Common myeloid progenitor, CD34-positive (primary cell): ENCODE measurements around the gene C5orf15.
A peak's percentile ranks its signal among the peaks of the same experiment; 100 is the strongest.

ENCODE experiments used
- CTCF ChIA-PET: fragments of 350-600 bp; sonication (Branson Sonifier 250); formaldehyde crosslinking; loops from one replicate; lab custom pipeline; 2021; ENCODE audit warnings: antibody characterized with exemption; lab: Charles Lee
- POLR2A ChIA-PET: fragments of 350-600 bp; sonication (Branson Sonifier 250); formaldehyde crosslinking; loops from one replicate; lab custom pipeline; 2021; ENCODE audit warnings: antibody characterized with exemption; lab: Charles Lee
- DNase-seq, 3 donors: peaks; one replicate each; pipeline versions ENCODE4 v3.0.0 to v3.0.0-alpha.2; 2013
- H3K27ac ChIP-seq, 2 experiments: 1 replicate in 1 of 2; 2 replicates in 1 of 2; pipeline ENCODE4 v1.7.0; 2013; ENCODE audit warnings: inconsistent platforms in 2 of 2, low read length in 2 of 2, mild to moderate bottlenecking in 2 of 2, low read depth in 1 of 2, moderate library complexity in 1 of 2; ENCODE audit not compliant: severe bottlenecking in 2 of 2, insufficient read depth in 1 of 2, poor library complexity in 1 of 2
- H3K27me3 ChIP-seq, 5 experiments: replicated peaks in 2 of 5; 1 replicate in 3 of 5; 2 replicates in 2 of 5; pipeline versions ENCODE4 v1.6.1 to v1.7.0; 2013; ENCODE audit warnings: low read length in 4 of 5, mild to moderate bottlenecking in 2 of 5, moderate library complexity in 2 of 5, inconsistent platforms in 1 of 5; ENCODE audit not compliant: insufficient read depth in 5 of 5, control insufficient read depth in 4 of 5
- H3K36me3 ChIP-seq, 4 experiments: 1 replicate in 2 of 4; 2 replicates in 2 of 4; pipeline versions ENCODE4 v1.6.1 to v1.7.0; 2013; ENCODE audit warnings: low read length in 3 of 4, control low read depth in 1 of 4, mild to moderate bottlenecking in 1 of 4; ENCODE audit not compliant: control insufficient read depth in 4 of 4, insufficient read depth in 4 of 4
- H3K4me1 ChIP-seq, 4 experiments: 1 replicate in 3 of 4; 2 replicates in 1 of 4; pipeline versions ENCODE4 v1.6.1 to v1.7.1; 2013; ENCODE audit warnings: low read length in 3 of 4, mild to moderate bottlenecking in 3 of 4, control low read depth in 1 of 4, inconsistent platforms in 1 of 4, moderate library complexity in 1 of 4; ENCODE audit not compliant: control insufficient read depth in 4 of 4, insufficient read depth in 4 of 4; ENCODE audit errors: control extremely low read depth in 1 of 4
- H3K4me3 ChIP-seq, 7 experiments: 1 replicate in 4 of 7; 2 replicates in 3 of 7; pipeline versions ENCODE4 v1.5.1 to v1.7.0; 2013; ENCODE audit warnings: mild to moderate bottlenecking in 7 of 7, low read length in 6 of 7, moderate library complexity in 6 of 7, inconsistent platforms in 2 of 7, low read depth in 2 of 7, control low read depth in 1 of 7; ENCODE audit not compliant: insufficient read depth in 4 of 7, control insufficient read depth in 1 of 7; ENCODE audit errors: extremely low read depth in 1 of 7
- H3K9me3 ChIP-seq, 5 experiments: 1 replicate in 4 of 5; 2 replicates in 1 of 5; pipeline versions ENCODE4 v1.6.1 to v1.7.1; 2013; ENCODE audit warnings: low read length in 4 of 5, mild to moderate bottlenecking in 2 of 5, inconsistent platforms in 1 of 5, low read depth in 1 of 5, moderate library complexity in 1 of 5; ENCODE audit not compliant: control insufficient read depth in 4 of 5, insufficient read depth in 2 of 5; ENCODE audit errors: control extremely low read depth in 1 of 5
- WGBS: methylation state at CpG from one replicate; pipeline ENCODE4 v1.1.5; 2013; ENCODE audit not compliant: insufficient coverage; 5-methylcytosine and 5-hydroxymethylcytosine counted together

The C5orf15 gene

GRCh38 chr5:133967124-133967523 lies 1.3 kb downstream of the C5orf15 start:
- no CpG with 5 or more reads among the region's 5 CpGs for WGBS
- peaks cover 4 to 11% (median 8%) of the 10 kb centered on the region in 4 experiments for H3K36me3 ChIP-seq
- H3K27me3 ChIP-seq = no peaks in the 10 kb centered on the region
- H3K9me3 ChIP-seq = peaks cover 0 to 1% (median 0%) of the 10 kb centered on the region in 5 experiments
- H3K27ac ChIP-seq = peak overlapping the region in 1 of 2 experiments; percentile 94
- peak overlapping the region in 4 of 7 experiments; percentile 86 to 99 (median 93) for H3K4me3 ChIP-seq
- POLR2A ChIA-PET = no interaction called here
- no peak for DNase-seq
- CTCF ChIA-PET = interaction anchor here (1.8 kb wide), 1 partner anchor 10 kb away, joined by 4 read pairs; no protein-coding TSS in a partner anchor
- H3K4me1 ChIP-seq = peaks cover 0 to 20% (median 17%) of the 10 kb centered on the region in 4 experiments

- POLR2A ChIA-PET = interaction anchor here (0.5 kb wide), 1 partner anchor 871 kb away, joined by 3 read pairs; no protein-coding TSS in a partner anchor
- Histone ChIP-seq H3K27ac (no peak overlapping the region), H3K4me3 (no peak overlapping the region), H3K4me1 (peaks cover 0 to 20% (median 17%) of the 10 kb centered on the region in 4 experiments), H3K27me3 (no peaks in the 10 kb centered on the region), H3K36me3 (peaks cover under 1 to 7% (median 4%) of the 10 kb centered on the region in 4 experiments), H3K9me3 (peaks cover 0 to 1% (median 0%) of the 10 kb centered on the region in 5 experiments)
- CTCF ChIA-PET = interaction anchor here (1.8 kb wide), 1 partner anchor 11 kb away, joined by 4 read pairs; no protein-coding TSS in a partner anchor
- 98% methylated on average over 7 of the region's 10 CpGs for WGBS
- DNase-seq = no peak
These were observed 2.3 kb downstream of the C5orf15 start for GRCh38 chr5:133966090-133966489.

- ChIA-PET CTCF (interaction anchor here (0.9 to 2.6 kb wide), 5 partner anchors 10 to 42 kb away, joined by 3 to 9 read pairs (median 3); no protein-coding TSS in a partner anchor), POLR2A (no interaction called here)
- H3K27me3 ChIP-seq = no peaks in the 10 kb centered on the region
- DNase-seq = no peak
- H3K4me1 ChIP-seq = peaks cover 0 to 13% (median 10%) of the 10 kb centered on the region in 4 experiments
- H3K36me3 ChIP-seq = peaks cover 3 to 10% (median 5%) of the 10 kb centered on the region in 4 experiments
- H3K9me3 ChIP-seq = peaks cover 0 to 1% (median 0%) of the 10 kb centered on the region in 5 experiments
- 100% methylated on average over 1 of the region's 2 CpGs for WGBS
- no peak overlapping the region for H3K27ac ChIP-seq
- no peak overlapping the region for H3K4me3 ChIP-seq
These were observed 4.8 kb downstream of the C5orf15 start for GRCh38 chr5:133963493-133964128.

GRCh38 chr5:133962801-133963476 lies 5.5 kb downstream of the C5orf15 start:
- WGBS = 44% methylated on average over 2 of the region's 2 CpGs
- Histone ChIP-seq H3K36me3 (peaks cover 4 to 12% (median 6%) of the 10 kb centered on the region in 4 experiments), H3K4me3 (no peak overlapping the region), H3K4me1 (peaks cover 0 to 12% (median 8%) of the 10 kb centered on the region in 4 experiments), H3K27ac (no peak overlapping the region), H3K9me3 (peaks cover 0 to 1% (median 0%) of the 10 kb centered on the region in 5 experiments), H3K27me3 (no peaks in the 10 kb centered on the region)
- ChIA-PET CTCF (interaction anchor here (0.9 to 2.6 kb wide), 6 partner anchors 10 to 41 kb away, joined by 3 to 9 read pairs (median 4); no protein-coding TSS in a partner anchor), POLR2A (no interaction called here)
- DNase-seq = no peak

- CTCF ChIA-PET = interaction anchor here (1.2 to 2.6 kb wide), 5 partner anchors 9 to 41 kb away, joined by 3 to 9 read pairs (median 4); no protein-coding TSS in a partner anchor
- 96% methylated on average over 2 of the region's 2 CpGs for WGBS
- H3K27me3 ChIP-seq = no peaks in the 10 kb centered on the region
- H3K4me1 ChIP-seq = peaks cover 0 to 4% (median 2%) of the 10 kb centered on the region in 4 experiments
- peaks cover 7 to 19% (median 10%) of the 10 kb centered on the region in 4 experiments for H3K36me3 ChIP-seq
- no peak overlapping the region for H3K4me3 ChIP-seq
- H3K9me3 ChIP-seq = peaks cover 0 to 1% (median 0%) of the 10 kb centered on the region in 5 experiments
- H3K27ac ChIP-seq = no peak overlapping the region
- POLR2A ChIA-PET = no interaction called here
- DNase-seq = no peak
These were observed 6.3 kb downstream of the C5orf15 start for GRCh38 chr5:133962131-133962530.

- 97% methylated on average over 5 of the region's 11 CpGs for WGBS
- Histone ChIP-seq H3K27ac (peak overlapping the region in 1 of 2 experiments; percentile 6), H3K36me3 (peaks cover 13 to 40% (median 18%) of the 10 kb centered on the region in 4 experiments), H3K4me1 (peaks cover 0 to 3% (median 0%) of the 10 kb centered on the region in 4 experiments), H3K27me3 (no peaks in the 10 kb centered on the region), H3K4me3 (no peak overlapping the region), H3K9me3 (peaks cover 0 to 4% (median 0%) of the 10 kb centered on the region in 5 experiments)
- ChIA-PET POLR2A (no interaction called here), CTCF (no interaction called here)
- DNase-seq = no peak
These were observed 8.8 kb downstream of the C5orf15 start for GRCh38 chr5:133959643-133960042.
